Measurements from ENCODE around the gene MYPN. TPM values are rescaled to one million over a fixed set of nuclear protein-coding genes. Genes with fewer than 3 reads are reported as not detected.

Gene MYPN, protein sequence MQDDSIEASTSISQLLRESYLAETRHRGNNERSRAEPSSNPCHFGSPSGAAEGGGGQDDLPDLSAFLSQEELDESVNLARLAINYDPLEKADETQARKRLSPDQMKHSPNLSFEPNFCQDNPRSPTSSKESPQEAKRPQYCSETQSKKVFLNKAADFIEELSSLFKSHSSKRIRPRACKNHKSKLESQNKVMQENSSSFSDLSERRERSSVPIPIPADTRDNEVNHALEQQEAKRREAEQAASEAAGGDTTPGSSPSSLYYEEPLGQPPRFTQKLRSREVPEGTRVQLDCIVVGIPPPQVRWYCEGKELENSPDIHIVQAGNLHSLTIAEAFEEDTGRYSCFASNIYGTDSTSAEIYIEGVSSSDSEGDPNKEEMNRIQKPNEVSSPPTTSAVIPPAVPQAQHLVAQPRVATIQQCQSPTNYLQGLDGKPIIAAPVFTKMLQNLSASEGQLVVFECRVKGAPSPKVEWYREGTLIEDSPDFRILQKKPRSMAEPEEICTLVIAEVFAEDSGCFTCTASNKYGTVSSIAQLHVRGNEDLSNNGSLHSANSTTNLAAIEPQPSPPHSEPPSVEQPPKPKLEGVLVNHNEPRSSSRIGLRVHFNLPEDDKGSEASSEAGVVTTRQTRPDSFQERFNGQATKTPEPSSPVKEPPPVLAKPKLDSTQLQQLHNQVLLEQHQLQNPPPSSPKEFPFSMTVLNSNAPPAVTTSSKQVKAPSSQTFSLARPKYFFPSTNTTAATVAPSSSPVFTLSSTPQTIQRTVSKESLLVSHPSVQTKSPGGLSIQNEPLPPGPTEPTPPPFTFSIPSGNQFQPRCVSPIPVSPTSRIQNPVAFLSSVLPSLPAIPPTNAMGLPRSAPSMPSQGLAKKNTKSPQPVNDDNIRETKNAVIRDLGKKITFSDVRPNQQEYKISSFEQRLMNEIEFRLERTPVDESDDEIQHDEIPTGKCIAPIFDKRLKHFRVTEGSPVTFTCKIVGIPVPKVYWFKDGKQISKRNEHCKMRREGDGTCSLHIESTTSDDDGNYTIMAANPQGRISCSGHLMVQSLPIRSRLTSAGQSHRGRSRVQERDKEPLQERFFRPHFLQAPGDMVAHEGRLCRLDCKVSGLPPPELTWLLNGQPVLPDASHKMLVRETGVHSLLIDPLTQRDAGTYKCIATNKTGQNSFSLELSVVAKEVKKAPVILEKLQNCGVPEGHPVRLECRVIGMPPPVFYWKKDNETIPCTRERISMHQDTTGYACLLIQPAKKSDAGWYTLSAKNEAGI (N-terminal part only)
- 6.0 and 7.1 TPM in 2 replicates for total RNA-seq (2014; rRNA removed)
- percentile 49 among the genes with signal in this experiment for Bru-seq, nascent RNA
- percentile 65 among the genes with signal in this experiment for BruChase-seq, experiment 1, labeled RNA remaining after a 6-hour chase
- BruChase-seq, experiment 2, labeled RNA remaining after a 2-hour chase, result percentile 56 among the genes with signal in this experiment
- long read RNA-seq, partial matches to known transcripts, result 1 of 4 reads
- long read RNA-seq, other reads (novel, unspliced or antisense), result 3 of 4 reads

DNA sequence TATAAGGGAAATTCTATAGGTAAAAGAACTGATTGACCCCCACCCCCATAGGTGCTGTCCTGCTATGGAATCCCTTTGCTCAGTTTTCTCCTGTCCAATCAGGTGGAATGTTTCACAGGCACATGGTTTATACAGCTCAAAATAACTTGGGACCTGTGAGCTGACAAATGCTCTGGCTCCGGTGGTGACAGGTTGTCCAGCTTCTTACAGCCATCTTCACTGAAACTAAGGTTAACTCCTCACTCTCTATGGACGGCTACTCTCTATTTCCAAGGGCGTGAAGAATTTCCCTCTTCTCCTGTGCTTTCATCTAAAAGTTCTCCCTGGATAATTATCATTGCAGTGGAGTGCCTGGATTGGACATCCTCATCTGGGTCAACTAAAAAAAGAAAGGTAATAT is at the start of gene MYPN:
Gene MYPN (plus strand): TSS at position 158 of the 400 bp plus-strand sequence. CDS start 11,951 bp downstream, outside the sequence.
- Histone ChIP-seq H3K9me2 (replicated peaks; ENCODE audit: low read length) (no peaks in the 10 kb centered on the region), H3F3A (ENCODE audit: low read length, unreplicated experiment) (peaks cover 16% of the 10 kb centered on the region), H3K9ac (ENCODE audit: low read length) (no peak within 1 kb of the TSS), H3K79me2 (ENCODE audit: low read length) (peaks cover 24% of the 10 kb centered on the region), H3K27ac (ENCODE audit: low read length) (no peak within 1 kb of the TSS), H3K27me3 (ENCODE audit: low read length) (no peaks in the 10 kb centered on the region), H3K4me3 (ENCODE audit: low read length) (no peak within 1 kb of the TSS), H3K9me3 (ENCODE audit: low read length) (no peaks in the 10 kb centered on the region), H2AFZ (ENCODE audit: low read length) (no peak within 1 kb of the TSS), H3K4me2 (ENCODE audit: low read length) (peak within 1 kb of the TSS; percentile 72), H3K36me3 (ENCODE audit: low read depth, low read length) (0 out of 2 replicates have a peak, but pooled peaks cover 9% of the 10 kb centered on the region), H3K4me1 (ENCODE audit: insufficient read depth, low read length) (peaks cover 37% of the 10 kb centered on the region), H4K20me1 (ENCODE audit: low read length) (no peaks in the 10 kb centered on the region)
- DNase-seq (no peak), ATAC-seq (no peak)
- POLR2A ChIA-PET (ENCODE audit: unreplicated experiment), result no interaction called here
- TF ChIP-seq EZH2phosphoT487 (IDR thresholded peaks at IDR 0.05; ENCODE audit: borderline replicate concordance, low read length) (no peak), EZH2 (IDR thresholded peaks at IDR 0.05; ENCODE audit: low read length, unreplicated experiment) (no peak)
- TF ChIP-seq, protein P1, sequence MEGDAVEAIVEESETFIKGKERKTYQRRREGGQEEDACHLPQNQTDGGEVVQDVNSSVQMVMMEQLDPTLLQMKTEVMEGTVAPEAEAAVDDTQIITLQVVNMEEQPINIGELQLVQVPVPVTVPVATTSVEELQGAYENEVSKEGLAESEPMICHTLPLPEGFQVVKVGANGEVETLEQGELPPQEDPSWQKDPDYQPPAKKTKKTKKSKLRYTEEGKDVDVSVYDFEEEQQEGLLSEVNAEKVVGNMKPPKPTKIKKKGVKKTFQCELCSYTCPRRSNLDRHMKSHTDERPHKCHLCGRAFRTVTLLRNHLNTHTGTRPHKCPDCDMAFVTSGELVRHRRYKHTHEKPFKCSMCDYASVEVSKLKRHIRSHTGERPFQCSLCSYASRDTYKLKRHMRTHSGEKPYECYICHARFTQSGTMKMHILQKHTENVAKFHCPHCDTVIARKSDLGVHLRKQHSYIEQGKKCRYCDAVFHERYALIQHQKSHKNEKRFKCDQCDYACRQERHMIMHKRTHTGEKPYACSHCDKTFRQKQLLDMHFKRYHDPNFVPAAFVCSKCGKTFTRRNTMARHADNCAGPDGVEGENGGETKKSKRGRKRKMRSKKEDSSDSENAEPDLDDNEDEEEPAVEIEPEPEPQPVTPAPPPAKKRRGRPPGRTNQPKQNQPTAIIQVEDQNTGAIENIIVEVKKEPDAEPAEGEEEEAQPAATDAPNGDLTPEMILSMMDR (conservative IDR thresholded peaks at IDR 0.05; ENCODE audit: low read depth, low read length), result no peak
- intact Hi-C loops (cut with micrococcal nuclease), result no loop called here
- CTCF ChIA-PET, result no interaction called here
- no TSS peak for BruUV-seq (replicated peaks)

DNA sequence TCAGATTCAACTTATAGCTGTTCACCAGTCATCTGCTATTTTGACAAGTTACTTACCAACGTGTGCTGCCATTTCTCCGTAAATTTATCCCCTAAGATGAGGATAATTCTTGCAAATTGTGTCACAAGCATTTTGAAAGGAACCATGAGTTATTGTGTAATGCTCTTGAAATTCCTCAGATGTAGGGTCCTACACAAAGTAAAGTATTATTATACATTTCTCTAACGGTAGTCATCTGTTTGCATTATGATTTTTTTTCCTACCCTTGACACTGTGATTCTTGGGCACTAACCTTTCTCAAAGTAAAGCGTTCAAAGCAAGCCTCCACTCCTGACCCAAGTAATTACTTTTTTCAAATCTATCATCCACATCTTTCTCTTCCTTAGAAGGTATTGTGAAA is 42.3 kb upstream of the MYPN start:
- H3K4me2 ChIP-seq (ENCODE audit: low read length), result no peak overlapping the region
- TF ChIP-seq, protein P1 (conservative IDR thresholded peaks at IDR 0.05; ENCODE audit: low read depth, low read length), result no peak
- no peak for TF ChIP-seq EZH2 (IDR thresholded peaks at IDR 0.05; ENCODE audit: low read length, unreplicated experiment)
- TF ChIP-seq EZH2phosphoT487 (IDR thresholded peaks at IDR 0.05; ENCODE audit: borderline replicate concordance, low read length), result no peak
- H3K9me2 ChIP-seq (replicated peaks; ENCODE audit: low read length), result no peaks in the 10 kb centered on the region
- H3K9me3 ChIP-seq (ENCODE audit: low read length), result no peaks in the 10 kb centered on the region
- H3K27me3 ChIP-seq (ENCODE audit: low read length), result no peaks in the 10 kb centered on the region
- H4K20me1 ChIP-seq (ENCODE audit: low read length), result peaks cover 25% of the 10 kb centered on the region
- ATAC-seq, result no peak
- H3K4me3 ChIP-seq (ENCODE audit: low read length), result no peak overlapping the region
- H3F3A ChIP-seq (ENCODE audit: low read length, unreplicated experiment), result no peaks in the 10 kb centered on the region
- peaks cover 31% of the 10 kb centered on the region for H3K4me1 ChIP-seq (ENCODE audit: insufficient read depth, low read length)
- ChIA-PET CTCF (no interaction called here), POLR2A (ENCODE audit: unreplicated experiment) (no interaction called here)
- no peak for DNase-seq
- H3K79me2 ChIP-seq (ENCODE audit: low read length), result peaks cover 65% of the 10 kb centered on the region
- no peak overlapping the region for H3K27ac ChIP-seq (ENCODE audit: low read length)
- H3K9ac ChIP-seq (ENCODE audit: low read length), result no peak overlapping the region
- no peak overlapping the region for H2AFZ ChIP-seq (ENCODE audit: low read length)
- no TSS peak for BruUV-seq (replicated peaks)
- intact Hi-C loops (cut with micrococcal nuclease), result no loop called here
- H3K36me3 ChIP-seq (ENCODE audit: low read depth, low read length), result peaks cover 36% of the 10 kb centered on the region

All from PC-3 (cell line).